Measurements from ENCODE around the gene TADA2B.
"Not testable (repeated sequence)": the region's sequence is repeated elsewhere in the genome, so short reads cannot be mapped to it uniquely, and the experiment has no call there.

The TADA2B gene

GRCh38 chr4:7087036-7087435, 43.9 kb downstream of the TADA2B start:
- Histone ChIP-seq H3K4me3 (ENCODE audit: low read length) (no peak overlapping the region), H3K36me3 (ENCODE audit: control insufficient read depth, insufficient read depth, low read length, severe bottlenecking) (no peaks in the 10 kb centered on the region), H3K4me1 (ENCODE audit: control insufficient read depth, insufficient read depth, low read length) (no peaks in the 10 kb centered on the region), H3K9me3 (ENCODE audit: control insufficient read depth, low read length) (peaks cover 11% of the 10 kb centered on the region), H3K9ac (ENCODE audit: low read length) (no peak overlapping the region), H3K27me3 (replicated peaks; ENCODE audit: control insufficient read depth, insufficient read depth, low read length) (peaks cover 24% of the 10 kb centered on the region)
- no peak for DNase-seq (ENCODE audit: low read depth)

GRCh38 chr4:7089213-7089986, 46.2 kb downstream of the TADA2B start:
- Histone ChIP-seq H3K9me3 (ENCODE audit: control insufficient read depth, low read length) (peaks cover 11% of the 10 kb centered on the region), H3K27me3 (replicated peaks; ENCODE audit: control insufficient read depth, insufficient read depth, low read length) (peaks cover 15% of the 10 kb centered on the region)
- no peak for DNase-seq (ENCODE audit: low read depth)

GRCh38 chr4:7092026-7092425, 48.9 kb downstream of the TADA2B start:
- H3K4me3 ChIP-seq (ENCODE audit: low read length), result no peak overlapping the region
- DNase-seq (ENCODE audit: low read depth), result no peak
- H3K27me3 ChIP-seq (replicated peaks; ENCODE audit: control insufficient read depth, insufficient read depth, low read length), result peaks cover 11% of the 10 kb centered on the region
- no peaks in the 10 kb centered on the region for H3K36me3 ChIP-seq (ENCODE audit: control insufficient read depth, insufficient read depth, low read length, severe bottlenecking)
- no peak overlapping the region for H3K9ac ChIP-seq (ENCODE audit: low read length)
- H3K9me3 ChIP-seq (ENCODE audit: control insufficient read depth, low read length), result peaks cover 2% of the 10 kb centered on the region
- no peaks in the 10 kb centered on the region for H3K4me1 ChIP-seq (ENCODE audit: control insufficient read depth, insufficient read depth, low read length)

More at GRCh38 chr4:7089213-7089986, 46.2 kb downstream of the TADA2B start:
- Histone ChIP-seq H3K36me3 (ENCODE audit: control insufficient read depth, insufficient read depth, low read length, severe bottlenecking) (no peaks in the 10 kb centered on the region), H3K9ac (ENCODE audit: low read length) (no peak overlapping the region), H3K4me3 (ENCODE audit: low read length) (no peak overlapping the region), H3K4me1 (ENCODE audit: control insufficient read depth, insufficient read depth, low read length) (no peaks in the 10 kb centered on the region)

- Histone ChIP-seq H3K27me3 (replicated peaks; ENCODE audit: control insufficient read depth, insufficient read depth, low read length) (peaks cover 19% of the 10 kb centered on the region), H3K4me3 (ENCODE audit: low read length) (no peak overlapping the region), H3K9me3 (ENCODE audit: control insufficient read depth, low read length) (no peaks in the 10 kb centered on the region), H3K36me3 (ENCODE audit: control insufficient read depth, insufficient read depth, low read length, severe bottlenecking) (no peaks in the 10 kb centered on the region), H3K4me1 (ENCODE audit: control insufficient read depth, insufficient read depth, low read length) (no peaks in the 10 kb centered on the region), H3K9ac (ENCODE audit: low read length) (no peak overlapping the region)
- DNase-seq (ENCODE audit: low read depth), result peak; percentile 20
Observed at GRCh38 chr4:7094916-7095315, 51.7 kb downstream of the TADA2B start.

- no peak for DNase-seq (ENCODE audit: low read depth)
- Histone ChIP-seq H3K4me3 (ENCODE audit: low read length) (no peak overlapping the region), H3K27me3 (replicated peaks; ENCODE audit: control insufficient read depth, insufficient read depth, low read length) (peaks cover 19% of the 10 kb centered on the region), H3K4me1 (ENCODE audit: control insufficient read depth, insufficient read depth, low read length) (no peaks in the 10 kb centered on the region), H3K9ac (ENCODE audit: low read length) (no peak overlapping the region), H3K9me3 (ENCODE audit: control insufficient read depth, low read length) (no peaks in the 10 kb centered on the region), H3K36me3 (ENCODE audit: control insufficient read depth, insufficient read depth, low read length, severe bottlenecking) (no peaks in the 10 kb centered on the region)
Observed at GRCh38 chr4:7095611-7096155, 52.5 kb downstream of the TADA2B start.

GRCh38 chr4:7096236-7096635, 53.1 kb downstream of the TADA2B start:
- Histone ChIP-seq H3K4me1 (ENCODE audit: control insufficient read depth, insufficient read depth, low read length) (no peaks in the 10 kb centered on the region), H3K27me3 (replicated peaks; ENCODE audit: control insufficient read depth, insufficient read depth, low read length) (peaks cover 19% of the 10 kb centered on the region), H3K36me3 (ENCODE audit: control insufficient read depth, insufficient read depth, low read length, severe bottlenecking) (no peaks in the 10 kb centered on the region), H3K9ac (ENCODE audit: low read length) (no peak overlapping the region), H3K9me3 (ENCODE audit: control insufficient read depth, low read length) (no peaks in the 10 kb centered on the region), H3K4me3 (ENCODE audit: low read length) (no peak overlapping the region)
- DNase-seq (ENCODE audit: low read depth), result no peak

GRCh38 chr4:7101692-7102515, 58.7 kb downstream of the TADA2B start:
- H3K36me3 ChIP-seq (ENCODE audit: control insufficient read depth, insufficient read depth, low read length, severe bottlenecking), result no peaks in the 10 kb centered on the region
- peaks cover 8% of the 10 kb centered on the region for H3K27me3 ChIP-seq (replicated peaks; ENCODE audit: control insufficient read depth, insufficient read depth, low read length)
- peak; percentile 86 for DNase-seq (ENCODE audit: low read depth)
- H3K4me1 ChIP-seq (ENCODE audit: control insufficient read depth, insufficient read depth, low read length), result peaks cover 19% of the 10 kb centered on the region
- peak overlapping the region; percentile 85 for H3K4me3 ChIP-seq (ENCODE audit: low read length)
- H3K9ac ChIP-seq (ENCODE audit: low read length), result peak overlapping the region; percentile 14
- H3K9me3 ChIP-seq (ENCODE audit: control insufficient read depth, low read length), result no peaks in the 10 kb centered on the region

- H3K36me3 ChIP-seq (ENCODE audit: control insufficient read depth, insufficient read depth, low read length, severe bottlenecking); DNase-seq (ENCODE audit: low read depth); H3K27me3 ChIP-seq (replicated peaks; ENCODE audit: control insufficient read depth, insufficient read depth, low read length); H3K9me3 ChIP-seq (ENCODE audit: control insufficient read depth, low read length): not testable (repeated sequence)
- H3K9ac ChIP-seq (ENCODE audit: low read length), result peak overlapping the region; percentile 88
- H3K4me3 ChIP-seq (ENCODE audit: low read length), result peak overlapping the region; percentile 85
- peaks cover 19% of the 10 kb centered on the region for H3K4me1 ChIP-seq (ENCODE audit: control insufficient read depth, insufficient read depth, low read length)
Observed at GRCh38 chr4:7102516-7102909, 59.3 kb downstream of the TADA2B start.

GRCh38 chr4:7103031-7103606, 59.9 kb downstream of the TADA2B start:
- Histone ChIP-seq H3K9me3 (ENCODE audit: control insufficient read depth, low read length) (no peaks in the 10 kb centered on the region), H3K4me1 (ENCODE audit: control insufficient read depth, insufficient read depth, low read length) (peaks cover 19% of the 10 kb centered on the region), H3K27me3 (replicated peaks; ENCODE audit: control insufficient read depth, insufficient read depth, low read length) (no peaks in the 10 kb centered on the region), H3K4me3 (ENCODE audit: low read length) (peak overlapping the region; percentile 85), H3K36me3 (ENCODE audit: control insufficient read depth, insufficient read depth, low read length, severe bottlenecking) (no peaks in the 10 kb centered on the region), H3K9ac (ENCODE audit: low read length) (peak overlapping the region; percentile 88)
- DNase-seq (ENCODE audit: low read depth), result peak; percentile 89

- Histone ChIP-seq H3K9me3 (ENCODE audit: control insufficient read depth, low read length) (no peaks in the 10 kb centered on the region), H3K27me3 (replicated peaks; ENCODE audit: control insufficient read depth, insufficient read depth, low read length) (no peaks in the 10 kb centered on the region), H3K4me3 (ENCODE audit: low read length) (peak overlapping the region; percentile 73), H3K36me3 (ENCODE audit: control insufficient read depth, insufficient read depth, low read length, severe bottlenecking) (no peaks in the 10 kb centered on the region), H3K9ac (ENCODE audit: low read length) (peak overlapping the region; percentile 39), H3K4me1 (ENCODE audit: control insufficient read depth, insufficient read depth, low read length) (peaks cover 19% of the 10 kb centered on the region)
- DNase-seq (ENCODE audit: low read depth), result no peak
Observed at GRCh38 chr4:7103607-7104365, 60.6 kb downstream of the TADA2B start.
